Measurements from ENCODE around the gene ARHGAP29. TPM values are rescaled to one million over a fixed set of nuclear protein-coding genes. Genes with fewer than 3 reads are reported as not detected.

The ARHGAP29 gene
- total and polyA plus RNA-seq, 2 experiments from 2014 or later, result 9.6 to 22.3 TPM

DNA sequence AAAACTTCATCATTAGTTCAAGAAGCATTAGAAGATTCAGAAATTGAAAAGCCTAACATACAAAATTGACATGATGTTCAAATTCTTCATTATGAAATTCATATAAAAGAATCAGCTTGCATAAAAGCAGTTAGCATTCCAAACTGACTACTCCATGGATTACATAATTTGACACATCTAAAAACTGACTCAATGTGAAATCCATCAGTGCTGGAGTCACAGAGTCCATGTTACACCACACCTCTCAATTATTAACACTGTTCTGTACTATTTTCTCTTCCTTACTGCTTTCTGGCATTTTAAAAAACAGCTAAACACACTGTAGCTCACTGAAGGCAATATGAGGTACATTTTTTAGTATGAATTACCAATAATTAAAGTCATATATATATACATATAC, 28.0 kb downstream of the ARHGAP29 start:
- H3K4me3 ChIP-seq, result no peak overlapping the region
- no peaks in the 10 kb centered on the region for H3K9me3 ChIP-seq (ENCODE audit: low read depth)
- no peak for TF ChIP-seq EZH2 (IDR thresholded peaks at IDR 0.05; ENCODE audit: borderline replicate concordance)
- TF ChIP-seq, protein P1, sequence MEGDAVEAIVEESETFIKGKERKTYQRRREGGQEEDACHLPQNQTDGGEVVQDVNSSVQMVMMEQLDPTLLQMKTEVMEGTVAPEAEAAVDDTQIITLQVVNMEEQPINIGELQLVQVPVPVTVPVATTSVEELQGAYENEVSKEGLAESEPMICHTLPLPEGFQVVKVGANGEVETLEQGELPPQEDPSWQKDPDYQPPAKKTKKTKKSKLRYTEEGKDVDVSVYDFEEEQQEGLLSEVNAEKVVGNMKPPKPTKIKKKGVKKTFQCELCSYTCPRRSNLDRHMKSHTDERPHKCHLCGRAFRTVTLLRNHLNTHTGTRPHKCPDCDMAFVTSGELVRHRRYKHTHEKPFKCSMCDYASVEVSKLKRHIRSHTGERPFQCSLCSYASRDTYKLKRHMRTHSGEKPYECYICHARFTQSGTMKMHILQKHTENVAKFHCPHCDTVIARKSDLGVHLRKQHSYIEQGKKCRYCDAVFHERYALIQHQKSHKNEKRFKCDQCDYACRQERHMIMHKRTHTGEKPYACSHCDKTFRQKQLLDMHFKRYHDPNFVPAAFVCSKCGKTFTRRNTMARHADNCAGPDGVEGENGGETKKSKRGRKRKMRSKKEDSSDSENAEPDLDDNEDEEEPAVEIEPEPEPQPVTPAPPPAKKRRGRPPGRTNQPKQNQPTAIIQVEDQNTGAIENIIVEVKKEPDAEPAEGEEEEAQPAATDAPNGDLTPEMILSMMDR (IDR thresholded peaks at IDR 0.05; ENCODE audit: poor library complexity), result no peak
- no peak for TF ChIP-seq EZH2phosphoT487 (IDR thresholded peaks at IDR 0.05; ENCODE audit: low read depth, severe bottlenecking, unreplicated experiment)
- H3K4me2 ChIP-seq, result no peak overlapping the region
- no peaks in the 10 kb centered on the region for H3K4me1 ChIP-seq (ENCODE audit: insufficient read depth)
- no peak overlapping the region for H2AFZ ChIP-seq
- H3K9me2 ChIP-seq (replicated peaks; ENCODE audit: insufficient read depth), result no peaks in the 10 kb centered on the region
- no peak for DNase-seq (ENCODE audit: low spot score)
- no peaks in the 10 kb centered on the region for H4K20me1 ChIP-seq (ENCODE audit: insufficient read depth, poor library complexity, severe bottlenecking)
- peaks cover 15% of the 10 kb centered on the region for H3K79me2 ChIP-seq
- H3K27me3 ChIP-seq, result no peaks in the 10 kb centered on the region
- no peak overlapping the region for H3K27ac ChIP-seq
- H3K36me3 ChIP-seq (replicated peaks; ENCODE audit: insufficient read depth, low read depth), result no peaks in the 10 kb centered on the region

DNA sequence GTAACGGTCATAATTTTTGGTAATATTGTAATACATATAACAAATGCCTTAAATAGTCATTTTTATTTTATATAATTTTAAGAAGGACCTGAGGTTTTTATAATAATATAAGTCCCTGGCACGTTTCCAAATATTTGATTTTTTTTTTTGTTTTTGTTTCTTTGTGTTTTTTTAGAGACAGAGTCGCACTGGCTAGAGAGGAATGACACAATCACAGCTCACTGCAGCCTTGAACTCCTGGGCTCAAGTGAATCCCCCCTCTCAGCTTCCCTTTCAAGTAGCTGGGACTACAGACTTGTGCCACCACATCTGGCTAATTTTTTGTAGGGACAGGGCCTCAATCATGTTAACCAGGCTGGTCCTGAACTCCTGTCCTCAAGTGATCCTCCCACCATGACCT, 29.7 kb downstream of the ARHGAP29 start:
- DNase-seq (ENCODE audit: low spot score), result no peak
- Histone ChIP-seq H3K9me3 (ENCODE audit: low read depth) (no peaks in the 10 kb centered on the region), H3K79me2 (peaks cover 8% of the 10 kb centered on the region), H3K4me2 (no peak overlapping the region), H3K27ac (no peak overlapping the region), H4K20me1 (ENCODE audit: insufficient read depth, poor library complexity, severe bottlenecking) (no peaks in the 10 kb centered on the region), H3K4me1 (ENCODE audit: insufficient read depth) (no peaks in the 10 kb centered on the region), H3K36me3 (replicated peaks; ENCODE audit: insufficient read depth, low read depth) (no peaks in the 10 kb centered on the region), H3K4me3 (no peak overlapping the region), H3K27me3 (no peaks in the 10 kb centered on the region), H3K9me2 (replicated peaks; ENCODE audit: insufficient read depth) (no peaks in the 10 kb centered on the region), H2AFZ (no peak overlapping the region)
- TF ChIP-seq EZH2phosphoT487 (IDR thresholded peaks at IDR 0.05; ENCODE audit: low read depth, severe bottlenecking, unreplicated experiment) (no peak), EZH2 (IDR thresholded peaks at IDR 0.05; ENCODE audit: borderline replicate concordance) (no peak)
- TF ChIP-seq, protein P1 (IDR thresholded peaks at IDR 0.05; ENCODE audit: poor library complexity), result no peak
- WGBS (ENCODE audit: low lambda C conversion rate, missing lambda C conversion rate), result 88% methylated on average over 3 of the region's 3 CpGs

DNA sequence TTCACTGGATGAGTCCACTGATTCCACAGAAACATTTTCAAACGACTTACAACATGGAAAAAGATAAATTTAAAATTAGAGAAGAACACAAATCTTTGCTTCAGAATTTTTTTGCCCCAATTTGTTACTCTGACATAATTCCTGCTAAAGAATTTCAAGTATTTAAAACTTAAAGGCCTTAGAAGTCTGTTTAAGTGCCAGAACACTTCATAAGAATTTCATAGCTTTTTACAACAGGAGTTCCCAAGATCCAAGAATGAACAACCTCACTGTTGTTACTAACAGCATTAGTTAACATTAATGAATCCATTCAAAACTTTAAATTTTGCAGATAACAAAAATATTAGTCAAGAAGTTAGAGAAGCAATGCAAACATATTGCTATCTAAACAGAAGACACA, 31.7 kb downstream of the ARHGAP29 start:
- Histone ChIP-seq H3K4me3 (no peak overlapping the region), H3K4me1 (ENCODE audit: insufficient read depth) (no peaks in the 10 kb centered on the region), H3K27ac (no peak overlapping the region), H3K27me3 (no peaks in the 10 kb centered on the region), H3K9me3 (ENCODE audit: low read depth) (no peaks in the 10 kb centered on the region), H3K79me2 (peaks cover 5% of the 10 kb centered on the region), H3K4me2 (no peak overlapping the region), H3K36me3 (replicated peaks; ENCODE audit: insufficient read depth, low read depth) (no peaks in the 10 kb centered on the region), H2AFZ (no peak overlapping the region), H3K9me2 (replicated peaks; ENCODE audit: insufficient read depth) (no peaks in the 10 kb centered on the region), H4K20me1 (ENCODE audit: insufficient read depth, poor library complexity, severe bottlenecking) (no peaks in the 10 kb centered on the region)
- 61% methylated on average over 1 of the region's 1 CpG for WGBS (ENCODE audit: low lambda C conversion rate, missing lambda C conversion rate)
- no peak for DNase-seq (ENCODE audit: low spot score)
- TF ChIP-seq, protein P1 (IDR thresholded peaks at IDR 0.05; ENCODE audit: poor library complexity), result no peak

DNA sequence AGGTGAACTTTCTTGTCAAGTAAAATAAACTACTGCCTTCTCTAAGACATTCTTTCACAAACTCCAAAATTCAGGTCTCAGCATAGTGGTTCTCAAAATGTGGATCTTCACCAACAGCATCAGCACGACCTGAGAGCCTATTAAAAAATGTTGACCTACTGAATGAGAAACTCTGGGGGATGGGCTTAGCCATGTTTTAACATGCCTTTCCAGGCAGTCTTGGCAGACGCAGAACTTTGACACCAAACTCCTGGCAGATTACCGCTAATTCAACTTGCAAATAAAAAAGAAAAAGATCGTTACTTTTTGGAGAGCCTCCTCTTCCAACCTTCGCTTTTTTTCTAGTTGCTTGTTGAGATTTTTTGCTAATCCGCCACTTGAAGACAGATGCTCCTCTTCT, 35.1 kb downstream of the ARHGAP29 start:
- Histone ChIP-seq H3K9me3 (ENCODE audit: low read depth) (no peaks in the 10 kb centered on the region), H3K79me2 (peaks cover 4% of the 10 kb centered on the region), H3K4me3 (no peak overlapping the region), H4K20me1 (ENCODE audit: insufficient read depth, poor library complexity, severe bottlenecking) (no peaks in the 10 kb centered on the region), H3K36me3 (replicated peaks; ENCODE audit: insufficient read depth, low read depth) (no peaks in the 10 kb centered on the region), H3K4me1 (ENCODE audit: insufficient read depth) (no peaks in the 10 kb centered on the region), H3K27me3 (no peaks in the 10 kb centered on the region), H3K27ac (no peak overlapping the region), H3K4me2 (no peak overlapping the region), H3K9me2 (replicated peaks; ENCODE audit: insufficient read depth) (no peaks in the 10 kb centered on the region), H2AFZ (no peak overlapping the region)
- WGBS (ENCODE audit: low lambda C conversion rate, missing lambda C conversion rate), result 92% methylated on average over 6 of the region's 6 CpGs
- DNase-seq (ENCODE audit: low spot score), result no peak
- TF ChIP-seq, protein P1 (IDR thresholded peaks at IDR 0.05; ENCODE audit: poor library complexity), result no peak
- TF ChIP-seq EZH2phosphoT487 (IDR thresholded peaks at IDR 0.05; ENCODE audit: low read depth, severe bottlenecking, unreplicated experiment) (no peak), EZH2 (IDR thresholded peaks at IDR 0.05; ENCODE audit: borderline replicate concordance) (no peak)
